ENCODE results near the gene SPATA24.
"Not testable (repeated sequence)": the region's sequence is repeated elsewhere in the genome, so short reads cannot be mapped to it uniquely, and the experiment has no call there.

Gene SPATA24

DNA sequence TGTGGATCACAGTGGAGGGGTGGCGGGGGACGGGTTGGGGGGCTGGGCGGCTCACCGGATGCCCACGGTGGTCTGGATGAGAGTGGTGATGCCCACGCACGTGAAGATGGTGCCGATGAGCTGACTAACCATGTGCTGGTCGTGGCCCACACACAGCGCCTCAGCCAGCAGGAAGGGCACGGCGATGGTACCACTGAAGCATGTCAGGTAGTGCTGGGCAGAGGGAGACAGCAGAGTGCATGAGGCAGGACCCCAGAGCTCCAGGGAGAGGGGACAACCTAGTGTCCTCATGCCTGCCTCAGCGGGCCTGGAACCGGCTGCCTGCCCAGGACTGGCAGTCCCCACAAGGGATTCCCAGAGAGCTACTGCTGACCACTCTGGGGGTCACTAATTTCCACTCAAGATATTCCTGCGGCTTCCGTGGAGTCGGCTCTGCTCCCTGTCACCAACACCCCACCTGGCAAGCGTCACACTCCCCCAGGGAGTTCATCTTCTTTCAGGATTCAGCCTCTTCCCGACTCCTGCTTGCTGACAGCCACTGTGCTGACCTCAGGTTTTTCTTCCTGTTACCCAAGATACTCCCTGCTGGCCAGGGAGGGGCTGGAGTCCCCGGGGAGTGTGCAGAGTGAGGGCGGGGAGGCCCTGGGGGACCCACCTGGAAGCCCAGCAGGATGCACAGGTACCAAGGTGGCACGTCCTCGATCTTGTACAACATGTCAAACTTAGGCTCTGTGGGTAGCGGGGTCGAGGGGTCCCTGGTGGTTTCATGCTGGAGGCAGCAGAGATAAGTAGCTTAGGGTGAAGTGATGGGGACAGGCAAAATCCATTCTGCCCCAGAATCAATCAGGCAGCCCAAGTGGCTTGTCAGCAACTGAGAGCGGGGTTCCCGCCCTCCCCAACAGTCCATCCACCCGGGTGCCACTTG, 21.8 kb downstream of the SPATA24 start:
- no peak for DNase-seq

DNA sequence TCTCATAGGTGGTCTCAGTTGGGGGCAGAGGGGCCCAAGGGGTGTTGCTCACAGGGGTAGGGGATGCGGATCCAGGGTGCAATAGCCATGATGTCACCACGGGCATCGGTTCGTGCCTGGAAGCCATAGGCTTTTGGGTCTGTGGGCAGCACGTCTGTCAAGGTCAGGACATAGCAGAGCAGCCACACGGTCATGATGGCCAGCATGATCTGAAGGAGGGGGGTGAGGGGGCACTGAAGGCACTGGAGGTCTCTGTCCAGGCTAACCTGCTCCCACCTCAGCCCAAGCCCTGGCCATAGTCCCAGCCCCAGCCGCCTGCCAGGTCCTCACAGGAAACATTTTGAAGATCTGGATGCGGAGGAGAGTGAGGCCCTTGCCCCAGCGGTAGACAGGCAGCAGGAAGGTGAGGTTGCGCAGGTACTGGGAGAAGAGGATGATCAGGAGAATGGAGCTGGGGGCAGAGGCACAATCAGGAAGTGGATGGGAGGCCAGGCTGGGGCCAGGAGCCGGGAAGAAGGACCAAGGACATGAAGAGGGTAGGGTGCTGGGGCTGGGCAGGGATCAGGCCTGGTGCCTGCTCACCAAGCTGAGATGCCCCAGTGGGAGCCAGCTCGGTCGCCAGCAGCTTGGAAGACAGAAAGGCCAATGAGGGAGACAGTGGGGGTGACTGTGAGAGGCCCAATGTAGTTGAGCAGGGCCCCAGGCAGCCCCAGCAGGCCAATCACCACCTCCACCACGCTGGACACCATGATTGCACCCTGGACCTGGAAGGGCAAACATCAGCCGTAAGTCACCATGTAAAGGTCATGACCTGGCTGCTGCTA, 24.1 kb downstream of the SPATA24 start:
- DNase-seq: no peak

DNA sequence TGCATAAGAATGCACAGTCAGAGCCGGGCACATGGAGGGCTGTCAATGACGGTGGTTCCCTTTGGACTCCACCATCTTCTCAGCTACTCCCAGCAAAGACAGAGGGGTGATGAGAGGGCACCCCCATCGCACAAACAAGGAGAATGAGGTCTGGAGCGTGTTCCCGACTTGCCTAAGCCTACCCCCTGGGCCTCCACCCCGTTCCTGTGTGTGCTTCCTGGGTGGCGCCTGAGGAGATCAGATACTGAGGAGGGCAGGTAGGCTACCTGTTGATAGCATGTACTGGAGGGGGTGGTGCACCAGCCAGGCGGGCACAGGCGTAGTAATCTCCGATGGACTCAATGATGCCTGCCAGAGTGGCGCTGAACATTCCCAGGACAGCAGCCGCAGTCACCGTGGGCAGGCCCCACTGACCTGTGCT, 24.9 kb downstream of the SPATA24 start:
- DNase-seq: no peak

DNA sequence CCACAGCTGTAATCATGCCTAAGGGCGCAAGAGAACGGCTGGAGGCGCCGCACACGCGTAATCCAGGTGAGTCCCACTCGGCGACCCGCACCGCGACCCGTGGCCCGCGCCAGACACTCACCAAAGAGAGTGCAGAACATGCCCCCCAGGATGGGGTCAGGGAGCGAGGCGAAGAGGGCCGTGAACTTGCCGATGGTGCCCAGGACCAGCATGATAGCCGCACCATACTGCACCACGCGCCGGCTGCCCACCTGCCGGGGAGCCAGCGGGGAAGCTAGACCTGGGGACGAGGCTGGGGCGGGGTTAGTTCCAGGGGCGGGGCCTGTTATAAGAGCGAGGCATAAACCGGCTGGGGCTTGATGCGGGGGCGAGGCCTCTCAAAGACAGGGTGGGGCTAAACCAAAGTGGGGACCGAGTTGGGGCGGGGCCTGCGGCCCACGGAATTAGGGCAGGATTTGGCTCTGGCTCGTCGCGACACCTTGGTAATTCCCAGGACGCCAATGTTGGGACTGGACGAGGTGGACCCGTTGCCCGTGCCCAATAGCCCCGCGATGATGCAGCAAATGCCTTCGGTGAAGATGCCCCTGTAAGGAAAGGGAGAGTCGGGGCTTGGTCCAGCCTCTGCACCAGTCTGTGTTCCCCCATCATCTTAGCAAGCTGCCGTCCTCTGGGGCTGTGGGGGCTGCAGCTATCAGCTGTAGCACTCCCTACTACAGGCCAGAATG, 25.6 kb downstream of the SPATA24 start:
- DNase-seq: no peak

DNA sequence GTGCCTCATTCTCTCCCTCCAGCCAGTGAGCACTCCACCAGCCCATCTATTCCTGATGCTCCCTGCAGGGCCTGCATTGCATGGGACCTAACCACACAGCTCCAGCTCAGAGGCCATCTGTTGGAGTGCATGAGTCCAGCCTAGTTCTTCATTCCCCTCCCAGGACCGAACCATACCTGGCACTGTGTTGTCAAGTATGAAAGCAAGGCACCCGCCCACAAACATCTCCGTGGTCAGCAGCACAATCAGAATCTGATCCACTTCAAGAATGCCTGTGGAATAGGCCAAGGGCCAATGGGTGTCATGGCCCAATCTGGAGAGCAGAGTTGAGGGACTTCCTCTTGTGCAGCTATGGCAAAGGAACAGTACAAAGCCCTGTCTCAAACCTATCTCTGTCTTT, 26.7 kb downstream of the SPATA24 start:
- no peak for DNase-seq

DNA sequence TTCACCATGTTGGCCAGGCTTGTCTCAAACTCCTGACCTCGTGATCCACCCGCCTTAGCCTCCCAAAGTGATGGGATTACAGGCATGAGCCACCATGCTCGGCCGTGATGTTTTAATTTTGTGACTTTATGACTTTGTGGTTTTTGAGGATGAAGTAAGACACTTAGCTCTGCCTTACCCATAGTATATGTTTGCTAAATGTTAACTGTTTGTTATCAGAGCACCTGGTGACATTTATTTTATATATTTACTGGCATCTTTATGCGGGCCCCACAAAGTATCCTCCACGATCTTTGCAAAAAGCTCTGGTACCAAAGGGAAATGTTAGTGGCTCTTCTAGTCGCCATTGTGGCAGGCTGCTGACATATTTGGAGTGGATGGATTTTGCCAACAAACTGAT, 27.5 kb downstream of the SPATA24 start:
- no peak for DNase-seq

DNA sequence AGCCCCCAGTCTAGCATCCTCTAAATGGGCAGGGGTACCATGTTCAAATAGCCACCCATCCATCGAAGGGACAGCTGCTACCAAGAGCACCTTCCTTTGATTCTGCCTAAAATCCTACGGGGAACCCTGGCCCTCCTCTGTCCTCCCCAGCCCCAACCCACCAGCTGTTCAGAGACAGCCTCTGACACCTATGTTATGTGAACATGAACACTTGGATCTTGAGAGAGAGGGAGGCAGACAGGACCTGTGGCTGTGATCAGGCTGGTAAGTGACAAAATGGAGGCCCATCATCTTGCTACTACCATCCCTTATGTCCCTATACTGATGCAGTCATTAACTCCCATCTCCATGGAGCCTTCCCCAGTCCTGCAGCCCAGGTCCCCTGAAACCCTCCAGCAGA, 29.0 kb downstream of the SPATA24 start:
- DNase-seq: no peak

DNA sequence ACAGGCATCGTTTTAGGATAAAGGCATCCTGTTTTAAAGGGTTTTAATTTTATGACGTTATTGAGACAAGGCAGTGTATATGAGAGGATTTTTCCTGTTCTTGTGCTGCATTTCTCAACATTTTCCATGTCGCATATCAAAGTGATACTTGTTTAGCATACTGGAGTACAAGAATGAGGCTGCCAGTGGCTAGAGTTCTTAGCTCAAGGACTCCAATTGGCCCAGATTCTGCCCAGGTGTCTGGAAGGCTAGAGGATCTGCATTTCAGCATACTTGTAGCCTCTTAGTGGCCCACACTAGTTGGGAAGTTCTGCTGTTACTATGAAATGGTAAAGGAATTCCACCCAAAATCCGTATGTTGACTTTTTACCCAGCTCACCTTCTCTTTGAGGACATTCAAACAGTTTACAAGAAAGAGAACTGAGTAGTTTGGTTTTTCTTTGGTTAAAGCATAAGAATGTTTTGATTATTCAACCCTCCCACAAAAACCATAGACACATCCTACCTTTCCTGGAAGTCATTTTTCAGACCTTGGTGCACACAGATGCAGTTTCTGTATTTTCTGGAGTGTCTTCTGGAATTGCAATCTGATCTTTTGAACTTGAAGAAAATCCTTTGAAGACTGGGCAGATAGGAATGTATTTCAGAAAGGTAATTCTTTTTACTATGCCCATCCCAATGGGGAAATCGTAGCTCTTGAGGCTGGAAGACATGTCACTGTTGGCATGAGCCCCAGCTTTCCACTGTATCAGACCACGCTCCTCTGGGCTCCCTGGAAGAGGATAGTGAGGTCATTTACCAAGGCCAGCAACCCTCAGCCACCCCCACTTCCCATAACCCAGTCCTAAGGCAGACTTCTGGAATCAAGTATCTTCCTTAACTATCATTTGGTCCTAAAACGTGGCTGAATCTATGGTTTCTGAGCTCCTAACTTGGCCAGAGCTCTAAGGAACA, 32.1 kb downstream of the SPATA24 start:
- DNase-seq: no peak

DNA sequence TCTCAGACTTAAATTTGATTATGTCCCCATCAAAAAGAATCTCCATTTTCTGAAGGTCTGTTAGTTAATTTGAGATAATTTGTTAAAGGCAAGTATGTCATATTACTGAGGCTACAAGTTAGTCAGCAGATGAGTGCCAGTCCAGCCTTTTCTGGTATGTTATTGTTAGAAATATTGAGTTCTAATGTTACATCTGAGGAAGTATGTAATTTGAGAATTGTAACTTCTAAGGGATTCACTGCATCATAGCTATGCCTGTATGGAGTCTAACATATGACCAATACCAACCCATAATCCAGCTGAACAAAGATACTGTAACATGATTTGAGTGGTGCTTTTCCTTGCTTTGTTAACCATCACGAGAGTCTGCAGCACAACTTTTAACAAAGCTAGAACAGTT, 34.7 kb downstream of the SPATA24 start:
- DNase-seq: no peak

DNA sequence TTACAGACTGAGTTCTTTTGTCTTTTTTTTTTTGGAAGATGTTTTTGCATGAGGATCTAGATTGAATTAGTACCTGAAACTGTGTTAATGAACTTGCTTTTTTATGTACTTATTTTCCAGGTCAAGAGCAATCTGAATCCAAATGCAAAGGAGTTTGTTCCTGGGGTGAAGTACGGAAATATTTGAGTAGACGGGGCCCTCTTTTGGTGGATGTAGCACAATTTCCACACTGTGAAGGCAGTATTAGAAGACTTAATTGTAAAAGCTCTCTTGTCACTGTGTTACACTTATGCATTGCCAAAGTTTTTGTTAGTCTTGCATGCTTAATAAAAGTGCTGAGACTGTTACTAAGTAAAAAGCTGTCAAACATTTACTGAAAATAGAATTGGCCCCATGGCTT, 35.3 kb downstream of the SPATA24 start:
- no peak for DNase-seq

DNA sequence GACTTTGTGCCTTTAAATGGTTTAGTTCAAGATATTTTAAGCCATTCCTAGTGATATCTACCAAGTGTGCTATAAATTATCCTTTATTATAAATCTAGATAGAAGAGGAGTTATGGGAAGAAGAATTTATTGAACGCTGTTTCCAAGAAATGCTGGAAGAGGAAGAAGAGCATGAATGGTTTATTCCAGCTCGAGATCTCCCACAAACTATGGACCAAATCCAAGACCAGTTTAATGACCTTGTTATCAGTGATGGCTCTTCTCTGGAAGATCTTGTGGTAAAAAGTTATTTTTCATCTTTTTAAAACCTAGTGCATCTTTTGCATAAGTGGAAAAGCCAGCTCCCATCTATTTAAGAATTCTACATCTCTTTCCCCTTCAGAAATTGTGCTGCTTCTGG, 39.4 kb downstream of the SPATA24 start:
- DNase-seq: no peak

DNA sequence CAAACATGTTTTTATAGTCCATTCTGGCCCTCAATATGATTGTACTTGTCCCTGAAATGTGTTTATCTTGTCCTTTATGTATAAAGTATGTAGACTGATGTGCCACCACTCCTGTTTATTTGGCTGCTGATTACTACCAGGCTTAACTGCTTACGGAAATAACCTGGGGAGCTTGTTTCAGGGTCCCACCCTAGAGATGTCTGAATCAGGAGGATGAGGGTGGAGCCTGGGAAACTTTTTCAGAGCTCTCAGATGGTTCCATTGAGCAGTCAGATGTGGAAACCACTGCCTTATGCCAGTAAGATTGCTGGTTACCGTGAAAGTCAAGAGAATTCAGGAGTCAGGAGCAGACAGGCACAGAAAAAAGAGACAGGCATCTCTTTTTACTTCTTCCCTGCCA, 40.0 kb downstream of the SPATA24 start:
- DNase-seq: no peak

DNA sequence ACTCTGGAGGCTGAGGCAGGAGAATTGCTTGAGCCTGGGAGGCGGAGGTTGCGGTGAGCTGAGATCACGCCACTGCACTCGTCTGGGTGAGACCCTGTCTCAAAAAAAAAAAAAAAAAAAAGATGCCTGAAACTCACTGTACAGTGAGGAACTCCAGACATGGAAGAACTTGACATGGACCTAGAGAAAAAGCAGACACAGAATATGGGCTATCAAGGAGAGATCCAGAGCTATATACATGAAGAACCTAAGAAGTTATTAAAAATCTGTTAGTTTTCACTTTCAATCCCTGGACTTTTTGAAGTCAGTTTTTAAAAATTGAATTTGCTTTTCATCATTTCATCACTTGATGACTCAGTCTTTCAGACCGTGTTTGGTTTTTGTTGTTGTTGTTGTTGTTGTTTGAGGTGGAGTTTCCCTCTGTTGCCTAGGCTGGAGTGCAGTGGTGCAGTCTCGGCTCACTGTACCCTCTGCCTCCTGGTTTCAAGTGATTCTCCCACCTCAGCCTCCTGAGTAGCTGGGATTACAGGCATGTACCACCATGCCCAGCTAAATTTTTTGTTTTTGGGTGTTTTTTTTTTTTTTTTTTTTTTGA, 42.0 kb downstream of the SPATA24 start:
- DNase-seq: no peak

DNA sequence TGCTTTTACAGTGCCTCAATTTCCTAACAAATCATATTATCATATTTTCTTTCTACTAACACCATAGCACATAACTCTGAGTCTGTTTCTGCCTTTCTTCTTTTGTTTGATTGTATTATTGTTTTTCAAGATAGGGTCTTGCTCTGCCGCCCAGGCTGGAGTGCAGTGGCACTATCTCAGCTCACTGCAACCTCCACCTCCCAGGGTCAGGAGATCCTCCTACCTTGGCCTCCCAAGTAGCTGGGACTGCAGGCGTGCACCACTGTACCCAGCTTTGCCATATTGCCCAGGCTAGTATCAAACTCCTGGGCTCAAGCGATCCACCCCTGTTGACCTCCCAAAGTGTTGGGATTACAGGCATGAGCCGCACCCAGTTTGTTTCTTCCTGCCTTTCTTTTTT, 43.5 kb downstream of the SPATA24 start:
- DNase-seq: no peak

DNA sequence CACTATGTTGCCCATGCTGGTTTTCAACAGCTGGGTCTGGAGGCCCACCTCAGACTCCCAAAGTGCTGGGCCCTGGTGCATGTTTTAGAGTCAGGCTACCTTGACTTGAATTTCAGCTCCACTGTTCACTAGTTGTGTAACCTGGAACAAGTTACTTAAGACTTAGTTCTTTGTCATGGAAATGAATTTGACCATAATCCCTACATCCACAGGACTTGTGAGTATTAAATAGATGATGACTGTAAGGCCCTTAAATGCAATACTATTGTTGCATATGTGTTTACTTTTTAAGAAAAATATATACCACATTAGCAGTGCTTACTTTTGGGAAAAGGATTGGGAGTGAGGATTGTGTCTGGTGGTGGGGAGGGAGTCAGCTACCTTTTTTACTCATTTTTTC, 45.8 kb downstream of the SPATA24 start:
- no peak for DNase-seq

DNA sequence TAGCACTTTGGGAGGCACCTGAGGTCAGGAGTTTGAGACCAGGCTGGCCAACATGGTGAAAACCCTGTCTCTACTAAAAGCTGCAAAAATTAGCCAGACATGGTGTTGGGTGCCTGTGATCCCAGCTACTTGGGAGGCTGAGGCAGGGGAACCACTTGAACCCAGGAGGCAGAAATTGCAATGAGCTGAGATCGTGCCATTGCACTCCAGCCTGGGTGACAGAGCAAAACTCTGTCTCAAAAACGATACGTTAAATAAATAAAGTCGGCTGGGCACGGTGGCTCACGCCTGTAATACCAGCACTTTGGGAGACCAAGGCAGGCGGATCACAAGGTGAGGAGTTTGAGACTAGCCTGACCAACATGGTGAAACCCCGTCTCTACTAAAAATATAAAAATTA, 48.0 kb downstream of the SPATA24 start:
- DNase-seq: not testable (repeated sequence)

DNA sequence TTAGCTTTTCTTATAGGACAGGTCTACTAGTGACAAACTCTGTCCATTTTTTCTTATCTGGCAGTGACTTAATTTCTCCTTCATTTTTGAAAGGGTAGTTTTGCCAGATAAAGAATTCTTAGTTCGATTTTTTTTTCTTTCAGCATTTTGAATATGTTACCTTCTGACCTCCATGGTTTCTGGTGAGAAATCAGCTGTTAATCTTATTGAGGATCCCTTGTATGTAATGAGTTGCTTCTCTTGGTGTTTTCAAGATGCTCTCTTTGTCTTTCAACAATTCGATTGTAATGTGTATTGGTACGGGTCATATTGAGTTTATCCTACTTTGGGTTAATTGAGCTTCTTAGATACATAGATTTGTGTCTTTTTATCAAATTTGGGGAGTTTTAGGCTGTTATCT, 49.7 kb downstream of the SPATA24 start:
- DNase-seq: no peak

DNA sequence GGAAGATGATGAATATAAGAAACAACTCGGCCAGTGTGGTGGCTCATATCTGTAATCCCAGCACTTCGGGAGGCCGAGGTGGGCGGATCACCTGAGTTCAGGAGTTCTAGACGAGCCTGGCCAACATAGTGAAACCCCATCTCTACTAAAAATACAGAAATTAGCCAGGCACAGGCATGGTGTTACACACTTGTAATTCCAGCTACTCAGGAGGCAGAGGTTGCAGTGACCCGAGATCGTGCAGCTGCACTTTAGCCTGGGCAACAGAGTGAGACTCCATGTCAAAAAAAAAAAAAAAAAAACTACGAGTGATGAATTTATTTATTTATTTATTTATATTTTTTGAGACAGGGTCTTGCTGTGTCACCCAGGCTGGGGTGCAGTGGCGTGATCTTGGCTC, 56.0 kb downstream of the SPATA24 start:
- not testable (repeated sequence) for DNase-seq
